HepG2 (cell line): ENCODE data around the gene NCOA3. TPM values are rescaled to one million over a fixed set of nuclear protein-coding genes. Genes with fewer than 3 reads are reported as not detected.

Experiments used
- EHMT2 ChIP-seq: fragments of 200-600 bp; sonication (generic); IDR thresholded peaks from 2 replicates; pipeline ENCODE4 v1.7.0; 2017; ENCODE audit warnings: antibody characterized with exemption, low read depth, low read length, borderline replicate concordance
- GLI4 ChIP-seq: sonication (generic); formaldehyde crosslinking; IDR thresholded peaks from 2 replicates; pipeline ENCODE4 v1.5.1; 2020; ENCODE audit warnings: missing genetic modification reagents, mild to moderate bottlenecking, moderate library complexity, borderline replicate concordance
- MTA1 ChIP-seq: sonication (generic); formaldehyde crosslinking; IDR thresholded peaks from 2 replicates; pipeline ENCODE4 v1.4.0; 2020; ENCODE audit warnings: missing genetic modification reagents, mild to moderate bottlenecking, borderline replicate concordance
- MTF1 ChIP-seq: sonication (generic); formaldehyde crosslinking; IDR thresholded peaks from 2 replicates; pipeline ENCODE4 v1.5.0; 2020; ENCODE audit warnings: missing genetic modification reagents
- NRL ChIP-seq: sonication (generic); formaldehyde crosslinking; IDR thresholded peaks from 2 replicates; pipeline ENCODE4 v1.5.0; 2020; ENCODE audit warnings: missing genetic modification reagents, mild to moderate bottlenecking, moderate library complexity, borderline replicate concordance
- PAWR ChIP-seq: sonication (generic); formaldehyde crosslinking; IDR thresholded peaks from 2 replicates; pipeline ENCODE4 v1.4.0; 2020; ENCODE audit warnings: missing genetic modification reagents, mild to moderate bottlenecking, borderline replicate concordance
- SETDB1 ChIP-seq: sonication (generic); formaldehyde crosslinking; IDR thresholded peaks from 2 replicates; pipeline ENCODE4 v1.5.1; 2020; ENCODE audit warnings: missing genetic modification reagents, mild to moderate bottlenecking, borderline replicate concordance
- ZNF275 ChIP-seq: sonication (generic); formaldehyde crosslinking; IDR thresholded peaks from 2 replicates; pipeline ENCODE4 v1.8.0; 2022; ENCODE audit warnings: missing genetic modification reagents, mild to moderate bottlenecking, inconsistent platforms, borderline replicate concordance
- ZNF441 ChIP-seq: sonication (generic); formaldehyde crosslinking; IDR thresholded peaks from 2 replicates; pipeline ENCODE4 v1.7.0; 2021; ENCODE audit warnings: missing genetic modification reagents, borderline replicate concordance
- ZNF451 ChIP-seq: sonication (generic); formaldehyde crosslinking; IDR thresholded peaks from 2 replicates; pipeline ENCODE4 v1.5.0; 2020; ENCODE audit warnings: mild to moderate bottlenecking, missing genetic modification reagents
- ZNF556 ChIP-seq: sonication (generic); formaldehyde crosslinking; IDR thresholded peaks from 2 replicates; pipeline ENCODE4 v1.4.0; 2020; ENCODE audit warnings: mild to moderate bottlenecking, missing genetic modification reagents, borderline replicate concordance
- ZNF644 ChIP-seq: IDR thresholded peaks from 2 replicates; pipeline ENCODE4 v1.6.1; 2016; ENCODE audit warnings: low read depth
- ZSCAN9 ChIP-seq: IDR thresholded peaks from 2 replicates; pipeline ENCODE4 v1.6.1; 2016; ENCODE audit warnings: borderline replicate concordance
- polyA plus RNA-seq, 8 experiments: library from polyadenylated mRNA; depleted of rRNA in 3 of 8; stranded (reverse) in 7 of 8; unstranded in 1 of 8; fragments of >200 nt; fragmentation: Illumina TruSeq in 4 of 8; extraction: Trizol in 4 of 8; gene quantifications; 2 replicates each; pipeline versions ENCODE4 v1.2.1 to v1.2.3, GENCODE V29; 2011 to 2016; ENCODE audit warnings: low read depth in 4 of 8, missing spikeins in 1 of 8, mixed read lengths in 1 of 8; ENCODE audit not compliant: insufficient read depth in 1 of 8
- total RNA-seq, 5 experiments: library from RNA; depleted of rRNA; stranded (reverse); fragments of >200 nt; fragmentation: Illumina TruSeq; extraction: Trizol; gene quantifications; 2 replicates each; pipeline ENCODE4 v1.2.3, GENCODE V29; 2016; ENCODE audit warnings: low read depth in 1 of 5
- TF ChIP-seq, protein P1 (sequence below): sonication (generic); formaldehyde crosslinking; IDR thresholded peaks from 2 replicates; pipeline ENCODE4 v1.4.0; 2020; ENCODE audit warnings: missing genetic modification reagents, borderline replicate concordance
- TF ChIP-seq, protein P2 (sequence below): sonication (generic); formaldehyde crosslinking; IDR thresholded peaks from 2 replicates; pipeline ENCODE4 v1.5.0; 2020; ENCODE audit warnings: mild to moderate bottlenecking, missing genetic modification reagents

Gene NCOA3
- total and polyA plus RNA-seq, 2 of the 13 experiments (the other 11 are each of a cell fraction or from before 2014, with no cell fraction given), result 35.0 to 56.8 TPM

GRCh38 chr20:47493175-47493962, 8.3 kb upstream of the NCOA3 start (continued):
- TF ChIP-seq, protein P1, sequence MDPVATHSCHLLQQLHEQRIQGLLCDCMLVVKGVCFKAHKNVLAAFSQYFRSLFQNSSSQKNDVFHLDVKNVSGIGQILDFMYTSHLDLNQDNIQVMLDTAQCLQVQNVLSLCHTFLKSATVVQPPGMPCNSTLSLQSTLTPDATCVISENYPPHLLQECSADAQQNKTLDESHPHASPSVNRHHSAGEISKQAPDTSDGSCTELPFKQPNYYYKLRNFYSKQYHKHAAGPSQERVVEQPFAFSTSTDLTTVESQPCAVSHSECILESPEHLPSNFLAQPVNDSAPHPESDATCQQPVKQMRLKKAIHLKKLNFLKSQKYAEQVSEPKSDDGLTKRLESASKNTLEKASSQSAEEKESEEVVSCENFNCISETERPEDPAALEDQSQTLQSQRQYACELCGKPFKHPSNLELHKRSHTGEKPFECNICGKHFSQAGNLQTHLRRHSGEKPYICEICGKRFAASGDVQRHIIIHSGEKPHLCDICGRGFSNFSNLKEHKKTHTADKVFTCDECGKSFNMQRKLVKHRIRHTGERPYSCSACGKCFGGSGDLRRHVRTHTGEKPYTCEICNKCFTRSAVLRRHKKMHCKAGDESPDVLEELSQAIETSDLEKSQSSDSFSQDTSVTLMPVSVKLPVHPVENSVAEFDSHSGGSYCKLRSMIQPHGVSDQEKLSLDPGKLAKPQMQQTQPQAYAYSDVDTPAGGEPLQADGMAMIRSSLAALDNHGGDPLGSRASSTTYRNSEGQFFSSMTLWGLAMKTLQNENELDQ (CRISPR knock-in tag), result no peak
- TF ChIP-seq NRL (CRISPR knock-in tag), result no peak
- no peak; the same call in 1 of the 2 replicates for TF ChIP-seq EHMT2
- no peak for TF ChIP-seq ZNF441
- TF ChIP-seq ZSCAN9 (CRISPR knock-in tag), result peak; percentile 45; the same call in 1 of the 2 replicates
- TF ChIP-seq, protein P2, sequence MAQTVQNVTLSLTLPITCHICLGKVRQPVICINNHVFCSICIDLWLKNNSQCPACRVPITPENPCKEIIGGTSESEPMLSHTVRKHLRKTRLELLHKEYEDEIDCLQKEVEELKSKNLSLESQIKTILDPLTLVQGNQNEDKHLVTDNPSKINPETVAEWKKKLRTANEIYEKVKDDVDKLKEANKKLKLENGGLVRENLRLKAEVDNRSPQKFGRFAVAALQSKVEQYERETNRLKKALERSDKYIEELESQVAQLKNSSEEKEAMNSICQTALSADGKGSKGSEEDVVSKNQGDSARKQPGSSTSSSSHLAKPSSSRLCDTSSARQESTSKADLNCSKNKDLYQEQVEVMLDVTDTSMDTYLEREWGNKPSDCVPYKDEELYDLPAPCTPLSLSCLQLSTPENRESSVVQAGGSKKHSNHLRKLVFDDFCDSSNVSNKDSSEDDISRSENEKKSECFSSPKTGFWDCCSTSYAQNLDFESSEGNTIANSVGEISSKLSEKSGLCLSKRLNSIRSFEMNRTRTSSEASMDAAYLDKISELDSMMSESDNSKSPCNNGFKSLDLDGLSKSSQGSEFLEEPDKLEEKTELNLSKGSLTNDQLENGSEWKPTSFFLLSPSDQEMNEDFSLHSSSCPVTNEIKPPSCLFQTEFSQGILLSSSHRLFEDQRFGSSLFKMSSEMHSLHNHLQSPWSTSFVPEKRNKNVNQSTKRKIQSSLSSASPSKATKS (CRISPR knock-in tag), result no peak
- TF ChIP-seq MTF1 (CRISPR knock-in tag), result no peak
- no peak for TF ChIP-seq PAWR (CRISPR knock-in tag)
- TF ChIP-seq MTA1 (CRISPR knock-in tag), result no peak; the same call in 1 of the 2 replicates
- no peak for TF ChIP-seq SETDB1 (CRISPR knock-in tag)
- 0 out of 2 replicates have a peak, but pooled peaks have one; percentile 81 for TF ChIP-seq ZNF556 (CRISPR knock-in tag)
- TF ChIP-seq GLI4 (CRISPR knock-in tag), result no peak
- no peak for TF ChIP-seq ZNF644 (CRISPR knock-in tag)
- TF ChIP-seq ZNF451, result no peak
- no peak for TF ChIP-seq ZNF275 (CRISPR knock-in tag)
